GM10248 (cell line): ENCODE data around the gene PAQR6.

Experiments used
- CTCF ChIA-PET: fragments of 300-600 bp; sonication (Branson Sonifier 250); formaldehyde crosslinking; extraction: SDS; loops from one replicate; lab custom pipeline; 2021; ENCODE audit warnings: antibody characterized with exemption; lab: Yijun Ruan, JAX
- POLR2A ChIA-PET: fragments of 350-650 bp; sonication (Branson Sonifier 250); formaldehyde crosslinking; extraction: SDS; loops from one replicate; lab custom pipeline; 2020; ENCODE audit warnings: antibody characterized with exemption; lab: Yijun Ruan, JAX
- DNase-seq: peaks from one replicate; pipeline ENCODE4 v3.0.0; 2012; ENCODE audit errors: extremely low spot score
- TF ChIP-seq, protein P1 (sequence below): IDR thresholded peaks from 2 replicates; pipeline ENCODE4 v1.5.1; 2012; ENCODE audit warnings: mild to moderate bottlenecking, low read depth; ENCODE audit errors: extremely low read depth, missing control alignments, control extremely low read depth

Gene PAQR6

DNA sequence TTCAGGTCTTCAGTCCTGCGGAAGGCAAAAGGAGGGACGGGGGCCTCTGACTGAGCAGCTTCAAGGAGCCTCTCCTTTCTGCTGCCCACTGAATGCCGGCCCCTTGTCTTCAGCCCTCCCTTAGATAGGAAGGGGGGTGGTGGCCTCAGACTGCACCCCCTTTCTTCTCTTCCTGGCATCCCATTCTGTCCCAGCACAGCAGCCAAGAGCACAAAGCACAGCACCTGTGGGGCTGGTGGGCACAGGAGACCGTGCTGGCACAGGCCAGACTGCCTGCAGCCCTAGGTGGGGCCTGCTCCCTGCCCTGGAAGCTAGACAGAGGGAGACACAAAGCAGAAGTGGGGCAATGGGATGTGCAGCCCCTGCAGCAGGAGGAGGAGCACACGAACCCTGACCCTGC is 1.7 kb upstream of the PAQR6 start:
- TF ChIP-seq, protein P1, sequence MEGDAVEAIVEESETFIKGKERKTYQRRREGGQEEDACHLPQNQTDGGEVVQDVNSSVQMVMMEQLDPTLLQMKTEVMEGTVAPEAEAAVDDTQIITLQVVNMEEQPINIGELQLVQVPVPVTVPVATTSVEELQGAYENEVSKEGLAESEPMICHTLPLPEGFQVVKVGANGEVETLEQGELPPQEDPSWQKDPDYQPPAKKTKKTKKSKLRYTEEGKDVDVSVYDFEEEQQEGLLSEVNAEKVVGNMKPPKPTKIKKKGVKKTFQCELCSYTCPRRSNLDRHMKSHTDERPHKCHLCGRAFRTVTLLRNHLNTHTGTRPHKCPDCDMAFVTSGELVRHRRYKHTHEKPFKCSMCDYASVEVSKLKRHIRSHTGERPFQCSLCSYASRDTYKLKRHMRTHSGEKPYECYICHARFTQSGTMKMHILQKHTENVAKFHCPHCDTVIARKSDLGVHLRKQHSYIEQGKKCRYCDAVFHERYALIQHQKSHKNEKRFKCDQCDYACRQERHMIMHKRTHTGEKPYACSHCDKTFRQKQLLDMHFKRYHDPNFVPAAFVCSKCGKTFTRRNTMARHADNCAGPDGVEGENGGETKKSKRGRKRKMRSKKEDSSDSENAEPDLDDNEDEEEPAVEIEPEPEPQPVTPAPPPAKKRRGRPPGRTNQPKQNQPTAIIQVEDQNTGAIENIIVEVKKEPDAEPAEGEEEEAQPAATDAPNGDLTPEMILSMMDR, result no peak
- CTCF ChIA-PET, result interaction anchor here (2.3 kb wide), 1 partner anchor 10 kb away, joined by 6 read pairs; no protein-coding TSS in a partner anchor
- no peak for DNase-seq
- POLR2A ChIA-PET, result no interaction called here

DNA sequence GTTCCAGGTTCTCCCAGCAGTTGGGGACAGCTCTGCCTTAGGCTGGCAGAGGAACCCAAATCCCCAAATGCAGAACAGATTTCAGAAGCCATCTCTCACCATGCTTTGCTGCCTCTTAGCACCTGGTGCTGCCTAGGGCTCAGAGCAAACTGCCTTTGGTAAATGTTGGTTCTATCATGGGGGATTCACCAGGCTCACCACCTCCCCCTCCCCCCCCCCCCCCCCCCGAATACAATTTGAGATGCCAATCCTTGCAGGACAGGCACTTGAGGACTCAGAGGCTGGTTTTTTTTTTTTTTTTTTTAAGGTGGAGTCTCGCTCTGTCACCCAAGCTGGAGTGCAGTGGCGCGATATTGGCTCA is 447 bp upstream of the PAQR6 start:
- TF ChIP-seq, protein P1, result no peak
- ChIA-PET CTCF (interaction anchor here (0.7 to 4.8 kb wide), 2 partner anchors 23 to 29 kb away, joined by 3 to 34 read pairs; no protein-coding TSS in a partner anchor), POLR2A (no interaction called here)
- DNase-seq, result no peak

DNA sequence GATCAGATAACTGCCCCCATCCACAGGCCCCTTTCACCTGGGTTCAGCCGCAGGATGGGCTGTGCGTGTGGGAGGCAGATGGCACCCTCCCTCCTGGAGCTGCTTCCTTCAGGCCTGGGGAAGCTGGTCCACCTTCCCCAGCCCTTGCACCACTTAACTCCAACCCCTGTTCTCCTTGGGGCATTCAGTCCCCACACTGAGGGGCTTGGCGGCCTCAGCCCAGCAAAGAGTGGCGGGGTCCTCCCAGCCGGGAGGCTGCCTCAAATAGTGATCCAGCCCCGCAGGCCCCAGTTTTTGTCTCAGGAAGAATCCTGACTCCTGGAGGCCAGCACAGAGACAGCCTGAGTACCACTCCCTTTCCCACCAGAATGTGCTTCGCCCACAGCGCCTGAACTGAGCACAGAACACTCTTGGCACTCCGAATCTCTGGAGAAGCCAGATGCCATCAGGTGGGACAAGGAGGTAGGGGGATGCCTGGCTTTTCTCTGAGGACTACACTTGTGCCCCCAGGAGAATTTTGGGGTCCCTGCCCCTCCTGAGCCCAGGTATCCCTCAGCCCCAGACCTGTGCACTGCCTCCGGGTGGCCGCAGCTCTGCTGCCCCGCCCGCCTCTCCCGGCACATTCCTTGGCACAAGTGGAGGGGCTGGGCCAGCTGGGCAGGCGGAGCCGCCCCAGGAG is 936 bp downstream of the PAQR6 start:
- ChIA-PET POLR2A (interaction anchor here (0.7 kb wide), 1 partner anchor 9 kb away, joined by 3 read pairs; no protein-coding TSS in a partner anchor), CTCF (interaction anchor here (0.9 to 4.8 kb wide), 5 partner anchors 10 to 33 kb away, joined by 3 to 34 read pairs (median 5); no protein-coding TSS in a partner anchor)
- TF ChIP-seq, protein P1, result no peak
- DNase-seq, result no peak

DNA sequence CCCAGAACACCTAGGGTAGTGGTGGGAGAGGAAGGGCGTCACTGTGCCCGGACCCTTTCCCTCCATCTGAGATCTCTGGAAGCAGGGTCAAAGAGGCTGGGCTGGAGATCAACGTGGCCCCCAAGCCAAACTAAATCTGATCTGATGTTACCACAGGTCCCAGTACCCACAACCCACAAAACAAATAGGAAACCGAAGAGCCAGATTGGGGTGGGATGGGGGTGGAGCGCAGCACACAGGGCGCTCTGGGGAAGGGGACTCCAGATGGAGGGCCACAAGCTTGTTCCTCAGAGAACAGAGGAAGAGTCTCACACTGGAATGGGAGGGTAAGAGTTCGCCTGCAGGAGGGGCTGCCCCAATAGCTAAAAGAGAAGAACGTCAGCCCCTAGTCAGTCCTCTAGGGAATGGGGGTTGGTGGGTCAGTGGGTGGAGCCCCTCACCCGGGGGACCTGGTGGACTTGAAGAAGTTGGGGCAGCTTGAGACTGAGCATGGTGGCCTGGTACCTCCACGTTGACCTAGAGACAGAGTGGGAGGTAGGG is 1.5 kb downstream of the PAQR6 start:
- TF ChIP-seq, protein P1, result no peak
- ChIA-PET CTCF (interaction anchor here (0.9 to 4.8 kb wide), 12 partner anchors 9 to 140 kb away, joined by 3 to 34 read pairs (median 4); no protein-coding TSS in a partner anchor), POLR2A (interaction anchor here (0.5 kb wide), 1 partner anchor 11 kb away, joined by 7 read pairs; no protein-coding TSS in a partner anchor)
- DNase-seq, result no peak

- POLR2A ChIA-PET, result interaction anchor here (0.5 kb wide), 1 partner anchor 10 kb away, joined by 7 read pairs; no protein-coding TSS in a partner anchor
- peak; percentile 67 for DNase-seq
- CTCF ChIA-PET, result interaction anchor here (0.8 to 4.8 kb wide), 13 partner anchors 8 to 140 kb away, joined by 3 to 34 read pairs (median 4); no protein-coding TSS in a partner anchor
- TF ChIP-seq, protein P1, result no peak
These were observed 2.2 kb downstream of the PAQR6 start for GRCh38 chr1:156245451-156246232.

- TF ChIP-seq, protein P1, result no peak
- CTCF ChIA-PET, result interaction anchor here (4.8 kb wide), 1 partner anchor 19 kb away, joined by 34 read pairs; no protein-coding TSS in a partner anchor
- POLR2A ChIA-PET, result no interaction called here
- no peak for DNase-seq
These were observed 3.1 kb downstream of the PAQR6 start for GRCh38 chr1:156244712-156245111.
